RPMI8226 (cell line): ENCODE results near the gene SLC16A8.
A peak's percentile ranks its signal among the peaks of the same experiment; 100 is the strongest.
"Not testable (repeated sequence)": the region's sequence is repeated elsewhere in the genome, so short reads cannot be mapped to it uniquely, and the experiment has no call there.

Experiments
- DNase-seq: peaks from one replicate; pipeline ENCODE4 v3.0.0-alpha.2; 2015

SLC16A8 gene

GRCh38 chr22:38083931-38084631 is at the start of gene SLC16A8:
TSS of gene SLC16A8 (minus strand) at chr22:38084184. CDS start at chr22:38082873, 1,311 bp downstream.
- DNase-seq, result no peak

GRCh38 chr22:38133331-38133730 is 49.3 kb upstream of the SLC16A8 start:
- no peak for DNase-seq

- DNase-seq, result no peak
Measured at GRCh38 chr22:38132794-38133193, 48.8 kb upstream of the SLC16A8 start.

GRCh38 chr22:38132136-38132535 is 48.2 kb upstream of the SLC16A8 start:
- no peak for DNase-seq

GRCh38 chr22:38131399-38131798 is 47.4 kb upstream of the SLC16A8 start:
- DNase-seq, result no peak

- DNase-seq, result no peak
Measured at GRCh38 chr22:38129856-38130255, 45.9 kb upstream of the SLC16A8 start.

GRCh38 chr22:38129021-38129420 is 45.0 kb upstream of the SLC16A8 start:
- no peak for DNase-seq

- no peak for DNase-seq
Measured at GRCh38 chr22:38127869-38128268, 43.9 kb upstream of the SLC16A8 start.

- no peak for DNase-seq
Measured at GRCh38 chr22:38126928-38127668, 43.1 kb upstream of the SLC16A8 start.

- no peak for DNase-seq
Measured at GRCh38 chr22:38125751-38126201, 41.8 kb upstream of the SLC16A8 start.

- no peak for DNase-seq
Measured at GRCh38 chr22:38125038-38125610, 41.1 kb upstream of the SLC16A8 start.

- DNase-seq, result no peak
Measured at GRCh38 chr22:38124236-38124974, 40.4 kb upstream of the SLC16A8 start.

- peak; percentile 53 for DNase-seq
Measured at GRCh38 chr22:38122616-38123015, 38.6 kb upstream of the SLC16A8 start.

- DNase-seq, result no peak
Measured at GRCh38 chr22:38120359-38121110, 36.6 kb upstream of the SLC16A8 start.

GRCh38 chr22:38118747-38119146 is 34.8 kb upstream of the SLC16A8 start:
- not testable (repeated sequence) for DNase-seq

GRCh38 chr22:38118182-38118581 is 34.2 kb upstream of the SLC16A8 start:
- no peak for DNase-seq

- not testable (repeated sequence) for DNase-seq
Measured at GRCh38 chr22:38117556-38117955, 33.6 kb upstream of the SLC16A8 start.

- DNase-seq, result no peak
Measured at GRCh38 chr22:38115423-38116205, 31.6 kb upstream of the SLC16A8 start.

- DNase-seq, result peak; percentile 78
Measured at GRCh38 chr22:38114484-38115398, 30.8 kb upstream of the SLC16A8 start.

GRCh38 chr22:38112381-38112780 is 28.4 kb upstream of the SLC16A8 start:
- DNase-seq, result no peak
